HTR-8/SVneo (cell line): Measurements from ENCODE around the gene NSMF.
"Not testable (repeated sequence)": the region's sequence is repeated elsewhere in the genome, so short reads cannot be mapped to it uniquely, and the experiment has no call there.

Experiments used
- DNase-seq: peaks from one replicate; pipeline ENCODE4 v3.0.0; 2011; ENCODE audit warnings: low spot score, mixed read lengths; ENCODE audit not compliant: insufficient read length
- FAIRE-seq: peaks from 2 replicates; lab custom pipeline; 2011; peaks lifted over from hg19 to GRCh38; lab: Jason Lieb, UNC

Gene NSMF

GRCh38 chr9:137421838-137422603 is 37.1 kb downstream of the NSMF start:
- FAIRE-seq: no peak
- no peak for DNase-seq

DNA sequence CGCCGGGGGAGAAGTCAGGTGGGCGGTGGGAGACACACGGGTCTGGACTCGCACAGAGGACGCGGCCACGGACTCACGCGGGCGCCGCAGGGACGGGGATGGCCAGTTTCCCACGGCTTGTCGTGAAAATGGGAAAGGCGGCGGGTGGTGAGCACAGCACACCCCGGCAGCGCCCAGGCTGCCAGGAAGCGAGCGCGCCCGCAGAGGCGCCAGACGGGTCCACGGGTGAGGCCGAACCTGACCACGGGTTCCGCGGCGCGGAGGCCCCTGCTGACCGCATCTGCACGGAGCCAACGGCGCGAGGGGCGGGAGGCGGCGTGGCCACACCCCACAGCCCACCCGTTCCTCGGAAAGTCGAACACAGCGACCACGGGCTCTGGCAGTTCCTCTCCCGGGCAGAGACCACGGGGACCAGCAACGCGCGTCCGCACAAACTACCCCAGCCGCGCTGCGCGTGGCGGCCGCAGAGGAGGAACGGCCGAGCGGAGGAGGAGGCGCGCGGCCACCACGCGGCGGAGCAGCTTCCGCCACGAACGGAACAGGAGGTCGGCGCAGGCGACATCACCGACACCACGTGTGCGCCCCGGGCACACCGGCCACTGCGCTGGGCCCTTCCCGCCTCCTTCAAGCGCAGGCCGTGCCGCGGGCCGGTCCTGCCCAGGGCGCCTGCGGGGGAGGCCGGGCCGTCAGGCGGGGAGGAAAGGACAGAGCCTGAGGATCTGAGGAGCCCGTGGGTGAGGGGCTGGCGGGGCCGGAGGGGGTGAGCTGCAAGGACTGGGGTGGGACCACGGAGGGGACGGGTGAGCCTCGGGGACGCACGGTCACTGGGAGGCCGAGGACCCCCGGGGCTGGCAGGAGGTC is 41.7 kb downstream of the NSMF start:
- FAIRE-seq: no peak
- no peak for DNase-seq

DNA sequence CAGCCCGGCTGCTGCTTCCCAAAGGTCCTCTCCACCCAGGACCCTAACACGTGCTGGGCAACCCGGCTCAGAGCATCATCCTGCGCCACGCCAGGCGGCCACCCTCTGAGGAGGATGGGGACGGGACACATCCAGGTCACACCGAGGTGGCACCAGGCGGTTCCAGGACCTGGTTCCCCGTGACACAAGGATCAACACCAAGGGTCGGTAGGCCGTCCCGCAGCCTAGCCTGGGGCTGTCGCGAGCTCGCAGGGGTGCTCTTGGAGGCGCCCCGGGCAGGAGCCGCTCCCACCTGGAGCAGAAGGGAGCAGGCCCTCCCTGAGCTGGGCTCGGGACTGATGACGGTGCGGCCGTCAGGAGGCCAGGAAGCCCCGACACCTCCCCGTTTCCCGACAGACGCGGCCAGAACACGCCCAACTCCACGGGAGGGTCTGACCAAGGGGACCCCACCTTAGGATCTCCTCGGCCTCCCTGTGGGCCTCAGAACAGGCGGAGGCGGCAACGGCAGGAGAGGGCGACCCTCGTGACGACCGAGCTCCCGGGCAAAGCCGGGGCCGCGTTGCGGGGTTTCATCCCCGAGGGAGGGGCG is 42.5 kb downstream of the NSMF start:
- DNase-seq (no peak), FAIRE-seq (no peak)

DNA sequence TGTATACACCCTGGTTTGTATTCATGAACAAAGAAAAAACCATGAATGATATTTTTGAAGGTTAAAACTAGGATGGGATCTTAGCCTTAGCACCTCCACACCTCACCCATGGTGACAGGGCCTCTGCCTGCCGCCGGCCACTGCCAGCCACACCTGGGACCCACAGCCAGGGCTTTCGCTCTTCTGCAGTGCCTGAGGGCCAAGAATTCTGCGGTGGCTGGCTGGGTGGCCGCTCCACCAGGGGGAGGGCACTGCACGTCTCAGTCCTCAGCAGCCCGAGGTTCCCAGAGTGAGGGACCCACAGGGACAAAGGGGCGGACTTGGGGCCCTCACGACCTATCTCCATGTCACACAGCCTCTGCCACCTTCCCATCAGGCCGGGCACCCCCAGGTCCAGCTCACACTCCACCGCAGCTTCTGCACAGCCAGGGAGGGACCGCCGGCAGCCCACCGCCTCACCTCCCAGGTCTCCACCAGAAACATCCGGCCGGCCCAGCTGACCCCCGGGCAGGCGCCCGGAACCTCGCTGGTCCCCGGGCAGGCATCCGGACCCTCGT is 43.0 kb downstream of the NSMF start:
- FAIRE-seq: no peak
- DNase-seq: no peak

GRCh38 chr9:137415451-137415850 is 43.7 kb downstream of the NSMF start:
- no peak for FAIRE-seq
- no peak for DNase-seq

GRCh38 chr9:137412431-137412830 is 46.7 kb downstream of the NSMF start:
- no peak for FAIRE-seq
- no peak for DNase-seq

DNA sequence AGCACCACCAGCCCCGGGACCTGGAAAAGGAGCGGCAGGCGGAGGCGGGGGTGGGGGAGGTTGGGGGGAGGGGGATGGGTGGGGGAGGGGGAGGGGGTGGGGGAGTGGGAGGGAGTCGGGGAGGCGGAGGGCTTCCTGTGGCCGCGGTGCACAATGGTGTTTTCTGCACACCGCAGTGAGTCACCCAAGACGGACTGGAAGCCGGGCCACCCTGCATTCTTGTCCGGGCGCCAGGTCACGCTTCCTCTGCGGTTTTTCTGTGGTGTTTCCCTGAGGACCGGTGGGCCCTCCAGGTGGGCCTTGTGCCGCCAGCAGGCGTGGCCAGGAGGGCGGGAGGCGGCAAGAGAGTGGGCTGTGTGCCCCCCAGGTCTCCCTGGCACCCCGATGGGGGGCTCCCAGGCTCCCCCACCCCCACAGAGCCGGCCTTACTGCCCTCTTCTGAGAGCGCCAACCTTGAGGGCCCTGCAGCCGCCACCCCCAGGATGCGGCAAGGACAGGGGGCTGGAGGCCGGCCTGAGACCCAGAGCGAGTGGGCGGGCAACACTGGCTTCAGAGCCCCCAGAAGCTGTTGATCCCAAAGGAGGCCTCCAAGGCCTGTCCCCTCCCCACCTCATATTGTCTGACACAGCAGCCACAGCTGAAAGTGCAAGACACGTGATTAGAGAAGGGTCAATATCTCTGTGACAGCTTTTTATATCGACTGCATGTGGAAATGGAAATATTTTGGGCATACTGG is 47.3 kb downstream of the NSMF start:
- DNase-seq (peak; percentile 88), FAIRE-seq (no peak)

GRCh38 chr9:137411260-137411644 is 47.9 kb downstream of the NSMF start:
- DNase-seq (no peak), FAIRE-seq (no peak)

- DNase-seq (no peak), FAIRE-seq (no peak)
Measured at GRCh38 chr9:137410891-137411249, 48.3 kb downstream of the NSMF start.

DNA sequence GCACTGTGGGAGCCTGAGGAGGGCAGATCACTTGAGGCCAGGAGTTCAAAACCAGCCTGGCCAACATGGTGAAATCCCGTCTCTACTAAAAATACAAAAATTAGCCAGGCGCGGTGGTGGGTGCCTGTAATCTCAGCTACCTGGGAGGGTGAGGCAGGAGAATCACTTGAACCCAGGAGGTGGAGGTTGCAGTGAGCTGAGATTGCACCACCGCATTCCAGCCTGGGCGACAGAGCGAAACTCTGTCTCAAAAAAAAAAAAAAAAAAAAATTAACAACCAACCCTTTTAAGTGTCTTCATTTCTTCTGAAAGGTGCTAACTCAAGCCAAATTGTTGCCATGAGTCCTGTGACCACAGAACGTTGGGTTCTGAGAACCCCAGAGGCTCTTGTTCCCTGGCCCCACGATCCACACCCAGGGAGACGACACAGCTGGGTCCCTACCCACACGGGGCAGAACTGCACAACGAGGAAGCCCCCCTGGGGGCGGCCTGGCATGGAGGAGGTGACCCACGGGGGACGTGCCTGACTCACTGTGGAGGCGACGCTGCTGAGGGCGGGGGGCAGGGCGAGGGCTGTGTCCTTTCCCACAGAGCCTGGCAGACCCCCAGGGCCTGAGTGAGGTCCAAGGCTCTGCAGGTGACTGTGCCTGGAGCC is 48.8 kb downstream of the NSMF start:
- DNase-seq, FAIRE-seq: not testable (repeated sequence)

GRCh38 chr9:137409515-137409914 is 49.6 kb downstream of the NSMF start:
- no peak for DNase-seq
- no peak for FAIRE-seq

DNA sequence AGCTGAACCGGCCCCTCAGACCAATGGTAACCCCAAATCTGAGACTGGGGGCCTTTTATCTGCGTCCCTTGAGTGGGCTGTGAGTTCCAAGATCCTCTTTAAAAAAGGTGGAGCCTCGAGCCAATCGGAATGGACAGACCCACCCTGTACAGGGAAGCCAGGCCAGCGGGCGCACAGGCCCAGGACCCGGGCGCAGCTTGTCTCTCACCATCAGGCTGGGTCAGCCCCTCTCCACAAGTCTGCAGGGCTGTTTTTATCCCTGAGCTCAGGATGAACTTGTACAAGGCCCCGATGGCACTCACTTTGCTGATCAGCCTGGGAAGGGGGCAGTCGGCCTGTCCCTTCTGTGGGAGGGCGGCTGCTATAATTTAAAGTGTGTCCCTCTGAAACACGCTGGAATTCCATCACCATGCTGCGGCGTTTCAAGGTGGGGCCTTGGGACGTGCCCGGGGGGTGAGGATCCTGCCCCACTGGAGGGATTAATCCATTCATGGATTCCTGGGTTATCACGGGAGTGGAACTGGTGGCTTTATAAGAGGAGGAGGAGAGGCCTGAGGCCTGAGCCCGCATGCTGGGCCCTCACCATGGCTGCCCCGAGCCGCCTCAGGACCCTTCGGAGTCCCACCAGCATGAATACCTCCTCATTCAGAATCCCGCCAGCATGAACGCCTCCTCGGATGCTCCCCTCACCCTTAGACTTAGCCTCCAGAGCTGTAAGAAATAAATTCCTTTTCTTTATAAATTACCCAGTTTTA is 50.3 kb downstream of the NSMF start:
- FAIRE-seq: no peak

GRCh38 chr9:137407590-137408300 is 51.4 kb downstream of the NSMF start:
- FAIRE-seq: no peak
- DNase-seq: no peak

More for the DNA sequence above, 50.3 kb downstream of the NSMF start:
- DNase-seq: no peak

DNA sequence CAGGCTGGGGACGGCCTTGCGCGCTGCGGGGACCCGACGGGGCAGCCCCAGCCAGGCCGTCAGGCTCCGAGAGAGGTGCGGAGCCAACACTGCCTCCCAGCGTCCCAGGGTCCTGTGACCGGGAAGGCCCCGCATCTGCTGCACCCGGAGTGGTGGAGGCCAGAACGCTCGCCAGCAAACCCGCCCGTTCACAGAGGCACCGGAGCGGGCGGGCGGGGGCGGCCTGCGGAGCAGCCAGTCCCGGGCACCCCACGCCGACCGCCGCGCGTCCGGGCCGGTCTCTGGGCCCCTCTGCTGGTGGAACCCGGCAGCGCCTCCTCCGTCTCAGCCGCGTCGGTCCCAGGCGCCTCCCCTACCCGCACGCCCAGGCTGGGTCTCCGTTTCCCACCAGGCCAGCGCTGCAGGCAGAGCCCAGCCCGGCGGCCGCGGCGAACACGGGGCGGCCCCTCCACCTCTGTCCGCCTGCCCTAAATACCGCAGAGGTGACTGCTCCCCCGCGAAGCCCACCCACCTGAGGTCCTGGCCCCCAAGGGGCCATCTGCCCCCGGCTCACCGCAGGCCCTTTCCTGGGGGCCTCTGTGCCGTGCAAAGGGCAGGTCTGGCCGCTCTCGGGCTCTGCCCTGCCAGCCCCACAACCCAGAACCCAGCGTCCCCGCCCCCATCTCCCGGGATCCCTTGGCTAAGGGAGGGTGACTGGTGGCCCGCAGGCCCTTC is 52.1 kb downstream of the NSMF start:
- FAIRE-seq: no peak
- no peak for DNase-seq

DNA sequence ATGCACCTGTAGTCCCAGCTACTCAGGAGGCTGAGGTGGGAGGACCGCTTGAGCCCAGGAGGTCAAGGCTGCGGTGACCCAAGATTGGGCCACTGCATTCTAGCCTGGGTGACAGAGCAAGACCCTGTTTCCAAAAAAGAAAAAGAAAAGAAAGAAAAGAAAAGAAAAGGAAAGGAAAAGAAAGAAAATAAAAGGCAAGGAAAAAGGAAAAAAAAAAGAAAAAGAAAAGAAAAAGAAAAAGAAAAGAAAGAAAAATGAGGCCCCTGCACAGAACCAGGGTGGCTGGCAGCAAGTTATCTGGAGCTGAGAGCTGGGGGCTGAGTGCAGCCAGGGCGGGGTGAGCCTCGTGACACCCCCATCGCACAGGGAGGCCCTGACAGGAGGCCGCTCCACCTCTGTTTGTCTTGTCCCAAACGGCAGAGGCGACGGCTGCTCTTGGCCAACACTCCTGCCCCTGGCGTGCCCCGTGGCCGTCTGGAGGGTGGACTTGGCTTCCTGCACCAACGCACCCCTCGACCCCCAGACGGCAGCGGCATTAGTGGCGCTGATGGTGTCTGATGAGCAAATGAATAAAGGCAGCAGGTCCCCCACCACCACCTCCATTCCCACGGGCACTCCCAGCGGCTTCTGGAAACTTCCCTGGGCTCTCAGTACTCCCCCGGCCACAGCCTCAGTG is 52.9 kb downstream of the NSMF start:
- no peak for FAIRE-seq
- no peak for DNase-seq

DNA sequence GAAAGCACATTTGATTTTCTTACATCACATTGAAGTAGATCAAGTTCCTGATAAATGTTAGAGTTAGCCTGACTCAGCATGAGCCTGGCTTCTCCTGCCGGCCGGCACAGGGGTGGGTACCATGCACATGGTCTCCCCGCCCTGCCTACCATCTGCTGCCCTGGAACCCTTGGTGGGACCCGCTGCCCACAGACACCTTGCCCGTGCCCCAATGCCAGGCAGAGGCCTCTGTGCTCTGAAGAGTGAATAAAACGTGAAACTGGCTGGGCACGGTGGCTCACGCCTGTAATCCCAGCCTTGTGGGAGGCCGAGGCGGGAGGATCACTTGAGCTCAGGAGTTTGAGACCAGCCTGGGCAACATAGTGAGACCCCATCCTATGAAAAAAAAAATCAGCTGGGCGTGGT is 53.5 kb downstream of the NSMF start:
- DNase-seq (no peak), FAIRE-seq (no peak)

GRCh38 chr9:137404961-137405567 is 54.1 kb downstream of the NSMF start:
- FAIRE-seq: no peak
- DNase-seq: no peak
